ENCODE results near the gene DIPK1A. TPM values are rescaled to one million over a fixed set of nuclear protein-coding genes. Genes with fewer than 3 reads are reported as not detected.

Gene DIPK1A
- total RNA-seq, 1 experiment from 2014 or later, result 2.3 TPM

DNA sequence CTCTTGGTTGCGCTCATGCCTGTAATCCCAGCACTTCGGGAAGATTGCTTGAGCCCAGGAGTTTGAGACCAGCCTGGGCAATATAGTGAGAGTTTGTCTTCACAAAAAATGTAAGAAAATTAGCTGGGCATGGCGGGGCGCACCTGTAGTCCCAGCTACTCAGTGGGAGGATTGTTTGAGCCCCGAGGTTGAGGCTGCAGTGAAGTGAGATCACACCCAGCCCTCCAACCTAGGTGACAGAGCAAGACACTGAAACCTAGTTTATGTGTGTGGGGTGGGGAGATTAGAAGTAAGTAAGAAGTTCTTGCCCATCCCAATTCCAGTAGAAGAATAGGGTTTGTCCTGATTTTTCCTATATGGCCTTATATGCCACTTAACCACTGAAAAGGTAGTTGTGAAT, 127.4 kb downstream of the DIPK1A start:
- TF ChIP-seq, protein P1, sequence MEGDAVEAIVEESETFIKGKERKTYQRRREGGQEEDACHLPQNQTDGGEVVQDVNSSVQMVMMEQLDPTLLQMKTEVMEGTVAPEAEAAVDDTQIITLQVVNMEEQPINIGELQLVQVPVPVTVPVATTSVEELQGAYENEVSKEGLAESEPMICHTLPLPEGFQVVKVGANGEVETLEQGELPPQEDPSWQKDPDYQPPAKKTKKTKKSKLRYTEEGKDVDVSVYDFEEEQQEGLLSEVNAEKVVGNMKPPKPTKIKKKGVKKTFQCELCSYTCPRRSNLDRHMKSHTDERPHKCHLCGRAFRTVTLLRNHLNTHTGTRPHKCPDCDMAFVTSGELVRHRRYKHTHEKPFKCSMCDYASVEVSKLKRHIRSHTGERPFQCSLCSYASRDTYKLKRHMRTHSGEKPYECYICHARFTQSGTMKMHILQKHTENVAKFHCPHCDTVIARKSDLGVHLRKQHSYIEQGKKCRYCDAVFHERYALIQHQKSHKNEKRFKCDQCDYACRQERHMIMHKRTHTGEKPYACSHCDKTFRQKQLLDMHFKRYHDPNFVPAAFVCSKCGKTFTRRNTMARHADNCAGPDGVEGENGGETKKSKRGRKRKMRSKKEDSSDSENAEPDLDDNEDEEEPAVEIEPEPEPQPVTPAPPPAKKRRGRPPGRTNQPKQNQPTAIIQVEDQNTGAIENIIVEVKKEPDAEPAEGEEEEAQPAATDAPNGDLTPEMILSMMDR (IDR thresholded peaks at IDR 0.05; ENCODE audit: insufficient read depth in 1 of 2, low read depth in 1 of 2, low read length in 1 of 2, severe bottlenecking in 1 of 2, unreplicated experiment in 1 of 2), result no peak
- Mint-ChIP-seq H3K4me1 (ENCODE audit: low read depth, unreplicated experiment) (no peaks in the 10 kb centered on the region), H3K27ac (ENCODE audit: unreplicated experiment) (no peak overlapping the region), H3K4me3 (ENCODE audit: unreplicated experiment) (peak overlapping the region; percentile 98), H3K36me3 (ENCODE audit: insufficient read depth, unreplicated experiment) (peaks cover 73% of the 10 kb centered on the region), H3K27me3 (ENCODE audit: insufficient read depth, unreplicated experiment) (no peaks in the 10 kb centered on the region), H3K9me3 (ENCODE audit: unreplicated experiment) (no peaks in the 10 kb centered on the region)
- CTCF ChIA-PET, result no interaction called here
- no peaks in the 10 kb centered on the region for H3K36me3 ChIP-seq (ENCODE audit: control insufficient read depth, insufficient read depth, low read length)
- intact Hi-C loops (cut with micrococcal nuclease; ENCODE audit: unreplicated experiment), result loop anchor here (5.0 kb wide), 2 partner anchors 47 to 87 kb away; partner anchors contain the start of gene EVI5
- H3K27me3 ChIP-seq (replicated peaks; ENCODE audit: control insufficient read depth, insufficient read depth, low read length), result no peaks in the 10 kb centered on the region
- POLR2A ChIA-PET, result no interaction called here
- H3K4me1 ChIP-seq, result peaks cover 15% of the 10 kb centered on the region
- no TSS peak for BruUV-seq (replicated peaks)
- H3K9me3 ChIP-seq, result no peaks in the 10 kb centered on the region
- peak overlapping the region; percentile 4; the same call in 1 of the 2 replicates for H3K4me3 ChIP-seq (ENCODE audit: low read depth, low read length)
- DNase-seq, result no peak

DNA sequence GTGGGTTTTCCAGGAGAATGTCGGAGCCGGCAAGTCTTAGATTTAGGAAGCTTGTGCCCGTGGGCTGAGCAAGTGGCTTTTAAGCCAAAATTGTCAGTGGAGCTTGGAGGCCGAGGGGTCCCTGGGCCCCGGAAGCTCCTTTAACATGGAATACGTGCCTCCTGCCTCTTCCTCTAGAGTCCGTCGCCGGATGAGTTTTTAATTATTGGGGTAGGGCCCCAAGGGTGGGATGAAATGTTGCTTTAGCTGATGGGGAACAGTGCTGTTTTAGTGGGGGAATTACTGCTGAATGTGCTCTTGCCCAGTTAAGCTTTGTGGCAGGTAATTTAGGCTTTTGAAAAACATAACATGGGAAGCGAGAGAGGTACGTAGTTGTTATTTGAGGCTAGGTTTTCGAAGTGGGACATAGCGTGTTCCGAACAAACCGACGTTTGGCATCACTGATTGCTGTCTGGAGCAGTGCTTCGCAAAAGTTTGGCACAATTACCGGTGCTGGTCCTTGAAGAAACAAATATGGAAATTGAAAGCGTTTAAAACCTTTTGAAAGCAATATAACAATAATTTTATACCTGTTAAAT, 128.6 kb downstream of the DIPK1A start:
- Mint-ChIP-seq H3K36me3 (ENCODE audit: insufficient read depth, unreplicated experiment) (peaks cover 61% of the 10 kb centered on the region), H3K4me1 (ENCODE audit: low read depth, unreplicated experiment) (no peaks in the 10 kb centered on the region), H3K27me3 (ENCODE audit: insufficient read depth, unreplicated experiment) (no peaks in the 10 kb centered on the region), H3K4me3 (ENCODE audit: unreplicated experiment) (peak overlapping the region; percentile 98), H3K9me3 (ENCODE audit: unreplicated experiment) (no peaks in the 10 kb centered on the region), H3K27ac (ENCODE audit: unreplicated experiment) (peak overlapping the region; percentile 99)
- no peaks in the 10 kb centered on the region for H3K9me3 ChIP-seq
- intact Hi-C loops (cut with micrococcal nuclease; ENCODE audit: unreplicated experiment), result loop anchor here (5.0 kb wide), 2 partner anchors 45 to 85 kb away; partner anchors contain the start of gene EVI5
- CTCF ChIA-PET, result interaction anchor here (0.9 to 1.7 kb wide), 4 partner anchors 14 to 84 kb away, joined by 3 to 10 read pairs (median 6); partner anchors contain the start of gene EVI5
- H3K27me3 ChIP-seq (replicated peaks; ENCODE audit: control insufficient read depth, insufficient read depth, low read length), result no peaks in the 10 kb centered on the region
- TF ChIP-seq, protein P1 (IDR thresholded peaks at IDR 0.05; ENCODE audit: insufficient read depth in 1 of 2, low read depth in 1 of 2, low read length in 1 of 2, severe bottlenecking in 1 of 2, unreplicated experiment in 1 of 2), result no peak
- H3K4me1 ChIP-seq, result peaks cover 15% of the 10 kb centered on the region
- POLR2A ChIA-PET, result interaction anchor here (0.6 to 1.4 kb wide), 5 partner anchors 15 to 205 kb away, joined by 4 to 7 read pairs (median 4); partner anchors contain the start of gene EVI5
- peak overlapping the region; percentile 70 for H3K4me3 ChIP-seq (ENCODE audit: low read depth, low read length)
- no peak for DNase-seq
- no peaks in the 10 kb centered on the region for H3K36me3 ChIP-seq (ENCODE audit: control insufficient read depth, insufficient read depth, low read length)
- no TSS peak for BruUV-seq (replicated peaks)

DNA sequence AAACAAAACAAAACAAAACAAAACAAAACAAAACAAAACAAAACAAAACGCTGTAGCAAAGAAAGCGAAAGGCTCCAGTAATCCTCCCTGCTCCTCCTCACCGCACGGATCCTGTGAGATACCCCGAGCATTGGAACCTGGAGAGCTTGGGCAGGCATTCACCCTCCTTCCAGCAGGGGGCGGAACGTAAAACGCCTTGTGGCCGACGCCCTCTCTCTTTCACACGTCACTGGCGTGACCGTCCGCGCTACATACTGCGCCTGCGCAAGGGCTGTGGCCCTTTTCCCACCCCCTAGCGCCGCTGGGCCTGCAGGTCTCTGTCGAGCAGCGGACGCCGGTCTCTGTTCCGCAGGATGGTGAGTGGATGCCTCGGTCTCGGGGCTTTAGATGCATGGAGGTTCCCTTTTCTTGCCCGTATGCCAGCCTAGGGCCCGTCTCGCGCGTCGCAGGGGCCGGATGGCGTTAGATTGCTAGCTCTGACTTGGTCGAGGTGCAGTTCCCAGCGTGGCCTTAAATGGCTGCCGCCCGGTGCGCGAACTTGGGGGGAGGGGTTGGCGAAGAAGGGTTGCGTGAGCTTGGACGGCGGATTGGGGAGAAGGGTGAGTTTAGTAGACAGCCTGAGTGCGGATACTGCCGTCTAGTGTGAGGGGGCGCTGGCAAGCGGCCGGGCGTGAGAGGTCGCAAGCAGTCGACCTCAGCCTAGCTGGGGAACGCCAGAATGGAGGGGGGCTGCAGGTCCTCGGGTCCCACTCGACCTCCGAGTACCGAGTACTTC, 129.3 kb downstream of the DIPK1A start, which contains the start of gene RPL5:
Gene RPL5, plus strand, starts transcription at position 279 of the 775 bp plus-strand sequence. Its CDS starts 75 bp downstream, at position 354.
- POLR2A ChIA-PET, result interaction anchor here (0.6 to 1.4 kb wide), 5 partner anchors 15 to 205 kb away, joined by 4 to 7 read pairs (median 4); partner anchors contain the start of gene EVI5
- H3K36me3 Mint-ChIP-seq (ENCODE audit: insufficient read depth, unreplicated experiment), result peaks cover 54% of the 10 kb centered on the region

More for the DNA sequence above, 129.3 kb downstream of the DIPK1A start, which contains the start of gene RPL5:
- CTCF ChIA-PET, result interaction anchor here (0.9 to 1.7 kb wide), 7 partner anchors 12 to 169 kb away, joined by 3 to 10 read pairs (median 3); partner anchors contain the start of gene EVI5
- Histone ChIP-seq H3K4me1 (peaks cover 15% of the 10 kb centered on the region), H3K36me3 (ENCODE audit: control insufficient read depth, insufficient read depth, low read length) (no peaks in the 10 kb centered on the region), H3K4me3 (ENCODE audit: low read depth, low read length) (peak within 1 kb of the TSS; percentile 70), H3K27me3 (replicated peaks; ENCODE audit: control insufficient read depth, insufficient read depth, low read length) (no peaks in the 10 kb centered on the region), H3K9me3 (no peaks in the 10 kb centered on the region)
- BruUV-seq (replicated peaks), result no TSS peak
- peak; percentile 94 to 95 for DNase-seq
- Mint-ChIP-seq H3K9me3 (ENCODE audit: unreplicated experiment) (no peaks in the 10 kb centered on the region), H3K4me1 (ENCODE audit: low read depth, unreplicated experiment) (no peaks in the 10 kb centered on the region), H3K27ac (ENCODE audit: unreplicated experiment) (peak within 1 kb of the TSS; percentile 99), H3K27me3 (ENCODE audit: insufficient read depth, unreplicated experiment) (no peaks in the 10 kb centered on the region), H3K4me3 (ENCODE audit: unreplicated experiment) (peak within 1 kb of the TSS; percentile 98)
- intact Hi-C loops (cut with micrococcal nuclease; ENCODE audit: unreplicated experiment), result loop anchor here (5.0 kb wide), 2 partner anchors 45 to 85 kb away; partner anchors contain the start of gene EVI5
- TF ChIP-seq, protein P1 (IDR thresholded peaks at IDR 0.05; ENCODE audit: insufficient read depth in 1 of 2, low read depth in 1 of 2, low read length in 1 of 2, severe bottlenecking in 1 of 2, unreplicated experiment in 1 of 2), result peak; percentile 70 to 80
